ENCODE data around the gene MGAT3.
"Not testable (repeated sequence)": the region's sequence is repeated elsewhere in the genome, so short reads cannot be mapped to it uniquely, and the experiment has no call there.

The MGAT3 gene

GRCh38 chr22:39515266-39516050, 58.6 kb downstream of the MGAT3 start:
- DNase-seq (no peak), ATAC-seq (no peak)

GRCh38 chr22:39517470-39517869, 60.7 kb downstream of the MGAT3 start:
- DNase-seq (no peak), ATAC-seq (no peak)

GRCh38 chr22:39518144-39518786, 61.5 kb downstream of the MGAT3 start:
- no peak for DNase-seq
- ATAC-seq: no peak

- ATAC-seq (no peak), DNase-seq (no peak)
Observed at GRCh38 chr22:39518996-39519680, 62.3 kb downstream of the MGAT3 start.

GRCh38 chr22:39519681-39520225, 62.9 kb downstream of the MGAT3 start:
- ATAC-seq (peak; percentile 93), DNase-seq (peak; percentile 95)

- DNase-seq (peak; percentile 92), ATAC-seq (peak; percentile 16)
Observed at GRCh38 chr22:39520226-39521105, 63.7 kb downstream of the MGAT3 start, which contains the start of gene ATF4. TSS of gene ATF4 (plus strand) at chr22:39520562. CDS start at chr22:39521446, 884 bp downstream.

GRCh38 chr22:39521106-39521885, 64.5 kb downstream of the MGAT3 start:
- ATAC-seq: not testable (repeated sequence)
- DNase-seq: peak; percentile 23

- not testable (repeated sequence) for DNase-seq, ATAC-seq
Observed at GRCh38 chr22:39522091-39522490, 65.3 kb downstream of the MGAT3 start.

- ATAC-seq (no peak), DNase-seq (peak; percentile 46)
Observed at GRCh38 chr22:39522567-39523300, 65.9 kb downstream of the MGAT3 start.

- DNase-seq: no peak
- no peak for ATAC-seq
Observed at GRCh38 chr22:39524089-39524752, 67.4 kb downstream of the MGAT3 start.

- no peak for DNase-seq
- no peak for ATAC-seq
Observed at GRCh38 chr22:39524753-39525657, 68.2 kb downstream of the MGAT3 start.

GRCh38 chr22:39525658-39525975, 68.8 kb downstream of the MGAT3 start:
- ATAC-seq: no peak
- no peak for DNase-seq

- ATAC-seq: peak; percentile 31
- peak; percentile 38 for DNase-seq
Observed at GRCh38 chr22:39526736-39527171, 69.9 kb downstream of the MGAT3 start.

GRCh38 chr22:39527481-39527961, 70.7 kb downstream of the MGAT3 start:
- no peak for DNase-seq
- no peak for ATAC-seq

- DNase-seq (no peak), ATAC-seq (no peak)
Observed at GRCh38 chr22:39528080-39528661, 71.4 kb downstream of the MGAT3 start.

- ATAC-seq (peak; percentile 38), DNase-seq (peak; percentile 93)
Observed at GRCh38 chr22:39528681-39529486, 72.1 kb downstream of the MGAT3 start.

GRCh38 chr22:39529487-39529851, 72.7 kb downstream of the MGAT3 start:
- no peak for ATAC-seq
- no peak for DNase-seq
